Stimulated activated memory B cell treated with anti-CD40 and anti-IgM and Interleukin-4, amounts not matched to agents 10 μg/mL and 1 μg/mL and 100 μg/mL, for 72 hours (primary cell): ENCODE results near the gene F11.
A peak's percentile ranks its signal among the peaks of the same experiment; 100 is the strongest.
"Not testable (repeated sequence)": the region's sequence is repeated elsewhere in the genome, so short reads cannot be mapped to it uniquely, and the experiment has no call there.

Experiments
- ATAC-seq: fragments of 150-1000 bp; cut with Tn5 transposase; 2 replicates; pipeline ENCODE4 v1.10.0; 2021
- H3K27ac Mint-ChIP-seq: one replicate; pipeline ENCODE4 v1.8.0; 2022; ENCODE audit warnings: mild to moderate bottlenecking, mixed read lengths
- H3K27me3 Mint-ChIP-seq: one replicate; pipeline ENCODE4 v1.8.0; 2022; ENCODE audit warnings: mixed read lengths
- H3K36me3 Mint-ChIP-seq: one replicate; pipeline ENCODE4 v1.8.0; 2022; ENCODE audit warnings: mixed read lengths
- H3K4me1 Mint-ChIP-seq: one replicate; pipeline ENCODE4 v1.8.0; 2022; ENCODE audit warnings: mixed read lengths
- H3K4me3 Mint-ChIP-seq: one replicate; pipeline ENCODE4 v1.8.0; 2022; ENCODE audit warnings: mild to moderate bottlenecking, moderate library complexity, mixed read lengths
- H3K9me3 Mint-ChIP-seq: one replicate; pipeline ENCODE4 v1.8.0; 2022; ENCODE audit warnings: mixed read lengths

The F11 gene

GRCh38 chr4:186271081-186271678 lies 5.2 kb downstream of the F11 start:
- H3K27ac Mint-ChIP-seq: no peak overlapping the region

GRCh38 chr4:186272699-186273391 lies 6.9 kb downstream of the F11 start:
- no peak for ATAC-seq

More at GRCh38 chr4:186271081-186271678, 5.2 kb downstream of the F11 start:
- Mint-ChIP-seq H3K4me1 (no peaks in the 10 kb centered on the region), H3K9me3 (peaks cover 3% of the 10 kb centered on the region), H3K27me3 (peaks cover 27% of the 10 kb centered on the region), H3K36me3 (no peaks in the 10 kb centered on the region), H3K4me3 (no peak overlapping the region)
- ATAC-seq: no peak

GRCh38 chr4:186273392-186273789 lies 7.4 kb downstream of the F11 start:
- not testable (repeated sequence) for H3K9me3 Mint-ChIP-seq, H3K4me1 Mint-ChIP-seq, H3K4me3 Mint-ChIP-seq, ATAC-seq, H3K36me3 Mint-ChIP-seq, H3K27ac Mint-ChIP-seq
- H3K27me3 Mint-ChIP-seq: peaks cover 13% of the 10 kb centered on the region

More at GRCh38 chr4:186272699-186273391, 6.9 kb downstream of the F11 start:
- H3K4me1 Mint-ChIP-seq: no peaks in the 10 kb centered on the region
- H3K27ac Mint-ChIP-seq: no peak overlapping the region
- H3K9me3 Mint-ChIP-seq: peaks cover 3% of the 10 kb centered on the region
- H3K36me3 Mint-ChIP-seq: no peaks in the 10 kb centered on the region
- H3K27me3 Mint-ChIP-seq: peaks cover 16% of the 10 kb centered on the region
- H3K4me3 Mint-ChIP-seq: no peak overlapping the region

GRCh38 chr4:186283311-186283710 lies 17.3 kb downstream of the F11 start:
- Mint-ChIP-seq H3K9me3 (no peaks in the 10 kb centered on the region), H3K36me3 (no peaks in the 10 kb centered on the region), H3K4me3 (no peak overlapping the region), H3K27ac (no peak overlapping the region), H3K4me1 (no peaks in the 10 kb centered on the region), H3K27me3 (no peaks in the 10 kb centered on the region)
- no peak for ATAC-seq

GRCh38 chr4:186285147-186285546 lies 19.2 kb downstream of the F11 start:
- Mint-ChIP-seq H3K36me3 (no peaks in the 10 kb centered on the region), H3K4me1 (no peaks in the 10 kb centered on the region), H3K27ac (no peak overlapping the region), H3K4me3 (no peak overlapping the region), H3K9me3 (no peaks in the 10 kb centered on the region), H3K27me3 (no peaks in the 10 kb centered on the region)
- ATAC-seq: no peak

GRCh38 chr4:186286581-186286980 lies 20.6 kb downstream of the F11 start:
- Mint-ChIP-seq H3K9me3 (no peaks in the 10 kb centered on the region), H3K4me1 (no peaks in the 10 kb centered on the region), H3K27me3 (no peaks in the 10 kb centered on the region), H3K36me3 (no peaks in the 10 kb centered on the region), H3K4me3 (no peak overlapping the region), H3K27ac (no peak overlapping the region)
- ATAC-seq: no peak

GRCh38 chr4:186291256-186291890 lies 25.4 kb downstream of the F11 start:
- ATAC-seq: no peak
- no peaks in the 10 kb centered on the region for H3K4me1 Mint-ChIP-seq
- H3K36me3 Mint-ChIP-seq: no peaks in the 10 kb centered on the region
- no peak overlapping the region for H3K4me3 Mint-ChIP-seq
- H3K9me3 Mint-ChIP-seq: no peaks in the 10 kb centered on the region
- peaks cover 6% of the 10 kb centered on the region for H3K27me3 Mint-ChIP-seq
- no peak overlapping the region for H3K27ac Mint-ChIP-seq

GRCh38 chr4:186294160-186294559 lies 28.2 kb downstream of the F11 start:
- H3K4me1 Mint-ChIP-seq: no peaks in the 10 kb centered on the region
- peaks cover 26% of the 10 kb centered on the region for H3K27me3 Mint-ChIP-seq
- no peak for ATAC-seq
- H3K9me3 Mint-ChIP-seq: peaks cover 3% of the 10 kb centered on the region
- no peak overlapping the region for H3K4me3 Mint-ChIP-seq
- no peak overlapping the region for H3K27ac Mint-ChIP-seq
- no peaks in the 10 kb centered on the region for H3K36me3 Mint-ChIP-seq

GRCh38 chr4:186296481-186296880 lies 30.5 kb downstream of the F11 start:
- no peaks in the 10 kb centered on the region for H3K4me1 Mint-ChIP-seq
- no peak overlapping the region for H3K27ac Mint-ChIP-seq
- ATAC-seq: no peak
- no peak overlapping the region for H3K4me3 Mint-ChIP-seq
- peaks cover 35% of the 10 kb centered on the region for H3K27me3 Mint-ChIP-seq
- no peaks in the 10 kb centered on the region for H3K36me3 Mint-ChIP-seq
- H3K9me3 Mint-ChIP-seq: peaks cover 3% of the 10 kb centered on the region

- ATAC-seq: no peak
- Mint-ChIP-seq H3K36me3 (no peaks in the 10 kb centered on the region), H3K27ac (no peak overlapping the region), H3K27me3 (peaks cover 35% of the 10 kb centered on the region), H3K9me3 (peaks cover 3% of the 10 kb centered on the region), H3K4me1 (no peaks in the 10 kb centered on the region), H3K4me3 (no peak overlapping the region)
Observed at GRCh38 chr4:186297013-186297645, 31.1 kb downstream of the F11 start.

- no peaks in the 10 kb centered on the region for H3K4me1 Mint-ChIP-seq
- H3K4me3 Mint-ChIP-seq: no peak overlapping the region
Observed at GRCh38 chr4:186298031-186298647, 32.1 kb downstream of the F11 start.

GRCh38 chr4:186299291-186299690 lies 33.3 kb downstream of the F11 start:
- no peak overlapping the region for H3K4me3 Mint-ChIP-seq
- no peak overlapping the region for H3K27ac Mint-ChIP-seq
- H3K4me1 Mint-ChIP-seq: no peaks in the 10 kb centered on the region
- H3K27me3 Mint-ChIP-seq: peaks cover 44% of the 10 kb centered on the region
- H3K36me3 Mint-ChIP-seq: no peaks in the 10 kb centered on the region
- peaks cover 3% of the 10 kb centered on the region for H3K9me3 Mint-ChIP-seq
- no peak for ATAC-seq

More at GRCh38 chr4:186298031-186298647, 32.1 kb downstream of the F11 start:
- Mint-ChIP-seq H3K9me3 (peaks cover 3% of the 10 kb centered on the region), H3K27ac (no peak overlapping the region), H3K36me3 (no peaks in the 10 kb centered on the region), H3K27me3 (peaks cover 35% of the 10 kb centered on the region)
- peak; percentile 39 for ATAC-seq

GRCh38 chr4:186300659-186301390 lies 34.8 kb downstream of the F11 start:
- H3K27ac Mint-ChIP-seq: no peak overlapping the region
- no peaks in the 10 kb centered on the region for H3K4me1 Mint-ChIP-seq
- peaks cover 3% of the 10 kb centered on the region for H3K9me3 Mint-ChIP-seq
- H3K36me3 Mint-ChIP-seq: no peaks in the 10 kb centered on the region
- H3K27me3 Mint-ChIP-seq: peaks cover 57% of the 10 kb centered on the region
- H3K4me3 Mint-ChIP-seq: no peak overlapping the region
- ATAC-seq: no peak

- no peaks in the 10 kb centered on the region for H3K9me3 Mint-ChIP-seq
- H3K27ac Mint-ChIP-seq: no peak overlapping the region
- H3K4me3 Mint-ChIP-seq: no peak overlapping the region
- H3K36me3 Mint-ChIP-seq: no peaks in the 10 kb centered on the region
- ATAC-seq: no peak
- no peaks in the 10 kb centered on the region for H3K4me1 Mint-ChIP-seq
- peaks cover 51% of the 10 kb centered on the region for H3K27me3 Mint-ChIP-seq
Observed at GRCh38 chr4:186304216-186304615, 38.2 kb downstream of the F11 start.
